GM12865 (cell line): ENCODE data around the gene SP140L.

Experiments
- DNase-seq: peaks from one replicate; pipeline ENCODE4 v3.0.0; 2010; ENCODE audit warnings: low read depth
- H3K4me3 ChIP-seq: 2 replicates; pipeline ENCODE4 v1.5.1; 2011; ENCODE audit warnings: mild to moderate bottlenecking, low read depth, low read length, control low read depth
- CTCF ChIP-seq: IDR thresholded peaks from 2 replicates; pipeline ENCODE4 v1.5.1; 2011; ENCODE audit warnings: low read length, control low read depth, low read depth, inconsistent platforms; ENCODE audit not compliant: insufficient read depth; ENCODE audit errors: missing control alignments

The SP140L gene

GRCh38 chr2:230447455-230448451, 120.8 kb downstream of the SP140L start:
- peak; percentile 89 for DNase-seq
- peak overlapping the region; percentile 18 for H3K4me3 ChIP-seq
- TF ChIP-seq CTCF: no peak

GRCh38 chr2:230449901-230450467, 123.0 kb downstream of the SP140L start:
- DNase-seq: no peak
- no peak overlapping the region for H3K4me3 ChIP-seq
- TF ChIP-seq CTCF: no peak

GRCh38 chr2:230453006-230453405, 126.0 kb downstream of the SP140L start:
- TF ChIP-seq CTCF: no peak
- no peak for DNase-seq
- no peak overlapping the region for H3K4me3 ChIP-seq
